Stimulated activated CD4-positive, alpha-beta T cell treated with anti-CD3 and anti-CD28 coated beads, Interleukin-2, amount 100 ng/mL, for 48 hours (primary cell): Measurements from ENCODE around the gene SUSD6.
A peak's percentile ranks its signal among the peaks of the same experiment; 100 is the strongest.
"Not testable (repeated sequence)": the region's sequence is repeated elsewhere in the genome, so short reads cannot be mapped to it uniquely, and the experiment has no call there.

ENCODE experiments used
- DNase-seq, 2 donors: peaks; one replicate each; pipeline ENCODE4 v3.0.0-alpha.2; 2020

Gene SUSD6

GRCh38 chr14:69625299-69626131, 14.1 kb downstream of the SUSD6 start:
- DNase-seq: peak; percentile 54 to 64

- DNase-seq: no peak
Observed at GRCh38 chr14:69626132-69626500, 14.7 kb downstream of the SUSD6 start.

- no peak for DNase-seq
Observed at GRCh38 chr14:69629225-69630127, 18.1 kb downstream of the SUSD6 start.

- no peak for DNase-seq
Observed at GRCh38 chr14:69630360-69630759, 19.0 kb downstream of the SUSD6 start.

- no peak for DNase-seq
Observed at GRCh38 chr14:69631509-69631908, 20.1 kb downstream of the SUSD6 start.

GRCh38 chr14:69632164-69632563, 20.8 kb downstream of the SUSD6 start:
- DNase-seq: no peak

DNA sequence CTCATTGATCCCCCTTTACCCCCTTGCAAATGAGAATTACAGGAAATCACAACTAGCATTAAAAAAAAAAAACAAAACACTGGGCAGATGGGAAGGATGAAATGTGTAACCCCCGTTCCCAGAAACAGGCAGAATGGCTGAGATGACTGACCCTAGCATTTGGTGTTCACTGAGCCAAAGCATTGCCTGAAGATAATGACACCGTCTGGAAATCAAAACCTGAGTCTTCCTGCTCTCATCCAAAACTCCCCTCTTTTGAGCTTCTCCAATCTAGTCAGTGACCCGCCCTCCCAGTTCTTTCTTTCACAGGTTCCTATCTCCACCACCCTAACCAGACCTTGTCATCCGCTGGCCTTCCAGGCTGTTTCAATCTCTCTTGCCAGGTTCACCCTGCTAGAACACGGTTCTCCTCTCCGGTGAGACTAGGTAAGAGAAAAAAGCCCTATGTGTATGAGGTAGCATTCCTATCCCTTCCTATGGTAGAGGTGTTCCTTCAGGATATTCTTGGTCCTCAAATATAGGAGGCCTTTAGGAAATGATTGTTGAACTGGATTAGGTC, 21.3 kb downstream of the SUSD6 start:
- no peak for DNase-seq

DNA sequence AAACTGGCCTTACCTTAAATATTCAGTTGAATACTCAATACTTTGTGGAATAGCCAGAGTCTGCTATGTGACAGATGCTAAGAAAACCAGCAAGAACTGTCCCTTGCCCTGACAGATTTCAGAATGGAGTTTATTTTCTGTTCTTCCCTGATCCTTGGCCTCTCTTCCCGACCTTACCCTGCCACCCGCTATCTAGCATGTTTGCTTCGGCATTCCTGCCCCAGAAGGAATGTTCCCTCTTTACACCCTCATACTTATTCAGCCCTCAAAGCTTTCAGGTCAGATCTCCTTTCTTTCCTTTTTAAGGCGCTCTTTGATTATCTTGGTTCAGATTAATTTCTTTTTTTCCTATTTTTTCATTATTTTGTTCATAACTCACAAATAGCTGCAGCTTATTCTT, 21.8 kb downstream of the SUSD6 start:
- no peak for DNase-seq

- DNase-seq: peak in 1 of 2 donors; percentile 32
Observed at GRCh38 chr14:69635981-69636639, 24.7 kb downstream of the SUSD6 start.

DNA sequence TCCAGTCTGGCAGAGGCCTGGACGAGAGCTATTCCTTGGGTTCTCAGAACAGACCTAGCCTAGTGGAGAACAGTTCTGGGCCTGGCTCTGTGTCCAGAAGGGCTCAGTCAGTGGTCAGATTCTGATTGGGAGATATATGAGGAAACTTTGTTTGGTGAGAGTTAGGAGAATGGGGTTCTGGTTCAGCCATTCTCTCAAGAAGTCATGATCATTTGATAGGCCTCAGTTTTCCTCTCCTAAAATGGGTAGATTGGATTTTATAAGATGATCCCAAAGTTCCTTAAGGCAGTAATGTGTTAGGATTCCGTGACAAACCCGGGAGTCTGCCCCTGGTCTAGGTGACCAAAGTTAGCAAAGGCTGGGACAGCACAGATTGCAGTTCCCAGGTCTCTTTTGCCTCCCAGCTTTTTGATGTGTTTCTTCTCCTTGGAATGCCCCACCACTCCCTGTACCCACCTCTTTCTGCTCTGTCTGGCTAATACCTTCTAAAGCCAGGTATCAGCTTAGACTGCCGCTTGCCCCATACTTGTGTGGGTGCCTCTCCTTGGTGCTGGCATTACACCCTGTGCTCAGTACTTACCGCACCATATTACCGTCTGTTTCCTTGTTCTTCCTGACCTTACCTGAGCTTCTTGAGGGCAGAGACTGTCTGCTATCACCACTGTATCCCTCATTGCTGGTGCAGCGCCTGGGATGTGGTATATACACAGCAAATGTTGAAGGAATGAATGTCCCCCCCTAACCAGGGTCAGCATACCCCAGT, 25.5 kb downstream of the SUSD6 start:
- DNase-seq: no peak

DNA sequence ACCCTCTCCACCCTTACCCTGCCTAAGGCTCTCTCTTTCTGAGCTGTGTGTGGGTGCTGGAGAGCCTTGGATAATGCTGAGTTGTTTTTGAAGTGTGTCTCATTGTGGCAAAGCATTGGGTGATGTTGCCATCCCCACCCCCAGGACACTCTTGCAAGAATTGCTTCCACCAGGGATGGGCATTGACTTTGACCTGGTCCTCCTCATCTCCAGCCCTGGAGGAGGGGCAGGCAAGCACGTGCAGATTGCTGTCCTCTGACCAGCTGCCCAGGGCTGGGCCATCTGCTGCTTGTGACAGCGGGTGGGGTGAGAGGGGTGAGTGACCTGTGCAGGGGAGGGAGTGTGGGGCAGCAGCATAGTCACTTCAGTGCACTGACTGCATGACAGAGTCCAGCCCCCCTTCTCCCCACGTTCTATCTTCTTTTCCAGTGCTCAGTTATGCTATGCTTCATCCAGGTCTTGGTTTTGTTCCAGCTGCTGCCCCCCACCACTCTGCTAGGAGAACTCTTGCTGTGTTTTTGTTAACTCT, 26.2 kb downstream of the SUSD6 start:
- DNase-seq: no peak

GRCh38 chr14:69640931-69641330, 29.5 kb downstream of the SUSD6 start:
- DNase-seq: no peak

DNA sequence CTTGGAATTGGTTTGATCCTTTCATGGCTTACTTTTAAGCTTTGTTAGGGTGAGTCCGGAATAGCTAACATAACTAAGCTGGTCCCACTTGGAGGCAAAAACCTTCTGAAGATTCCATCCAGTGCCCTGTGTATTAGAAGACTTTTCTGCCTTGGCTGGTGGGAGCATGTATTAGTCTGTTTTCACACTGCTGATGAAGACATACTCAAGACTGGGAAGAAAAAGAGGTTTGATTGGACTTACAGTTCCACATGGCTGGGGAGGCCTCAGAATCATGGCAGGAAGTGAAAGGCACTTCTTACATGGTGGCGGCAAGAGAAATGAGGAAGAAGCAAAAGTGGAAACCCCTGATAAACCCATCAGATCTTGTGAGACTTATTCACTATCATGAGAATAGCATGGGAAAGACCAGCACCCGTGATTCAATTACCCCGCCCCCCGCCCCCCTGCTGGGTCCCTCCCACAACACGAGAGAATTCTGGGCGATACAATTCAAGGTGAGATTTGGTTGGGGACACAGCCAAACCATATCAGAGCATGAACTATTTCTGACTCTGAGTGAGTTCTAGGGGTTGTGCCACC, 30.9 kb downstream of the SUSD6 start:
- not testable (repeated sequence) for DNase-seq

- peak; percentile 42 to 63 for DNase-seq
Observed at GRCh38 chr14:69643430-69644200, 32.2 kb downstream of the SUSD6 start.

DNA sequence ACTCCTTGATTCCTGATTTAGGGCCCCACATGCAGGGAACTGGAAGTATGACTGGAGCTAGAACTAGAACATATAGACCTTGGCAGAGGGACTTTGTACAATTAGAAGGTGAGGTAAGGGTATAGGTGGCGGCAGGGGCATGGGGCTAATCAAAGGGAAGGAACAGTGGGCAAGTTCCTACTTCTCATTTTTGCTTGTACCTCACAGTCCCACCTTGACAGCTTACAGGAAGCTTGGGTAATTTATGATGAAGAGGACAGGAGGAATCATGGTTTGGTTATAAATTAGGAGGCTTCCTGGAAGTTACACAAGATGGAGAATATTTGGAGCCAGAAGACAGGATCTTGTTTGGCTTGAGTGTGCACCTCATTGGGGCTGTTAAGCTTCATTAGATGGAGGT, 33.4 kb downstream of the SUSD6 start:
- DNase-seq: no peak

DNA sequence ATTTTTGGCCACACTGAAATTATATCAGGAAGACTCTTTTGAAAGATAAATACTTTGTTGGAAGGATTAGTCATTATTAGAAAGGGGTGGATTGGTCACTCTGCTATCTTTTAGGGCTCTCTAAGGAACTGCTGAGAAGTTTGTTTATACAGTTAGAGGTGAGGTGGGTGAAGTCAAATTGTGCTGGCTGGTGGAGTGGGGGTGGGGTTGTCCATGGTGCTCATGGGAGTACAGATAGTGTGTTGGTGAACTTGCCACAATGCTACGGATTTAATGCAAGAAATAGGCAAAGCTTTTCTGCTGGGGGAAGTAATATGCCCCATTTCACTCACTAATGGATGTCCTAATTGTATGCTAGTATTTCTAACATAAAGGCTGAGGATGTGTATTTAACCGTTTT, 35.8 kb downstream of the SUSD6 start:
- DNase-seq: no peak

GRCh38 chr14:69647642-69648041, 36.2 kb downstream of the SUSD6 start:
- not testable (repeated sequence) for DNase-seq

DNA sequence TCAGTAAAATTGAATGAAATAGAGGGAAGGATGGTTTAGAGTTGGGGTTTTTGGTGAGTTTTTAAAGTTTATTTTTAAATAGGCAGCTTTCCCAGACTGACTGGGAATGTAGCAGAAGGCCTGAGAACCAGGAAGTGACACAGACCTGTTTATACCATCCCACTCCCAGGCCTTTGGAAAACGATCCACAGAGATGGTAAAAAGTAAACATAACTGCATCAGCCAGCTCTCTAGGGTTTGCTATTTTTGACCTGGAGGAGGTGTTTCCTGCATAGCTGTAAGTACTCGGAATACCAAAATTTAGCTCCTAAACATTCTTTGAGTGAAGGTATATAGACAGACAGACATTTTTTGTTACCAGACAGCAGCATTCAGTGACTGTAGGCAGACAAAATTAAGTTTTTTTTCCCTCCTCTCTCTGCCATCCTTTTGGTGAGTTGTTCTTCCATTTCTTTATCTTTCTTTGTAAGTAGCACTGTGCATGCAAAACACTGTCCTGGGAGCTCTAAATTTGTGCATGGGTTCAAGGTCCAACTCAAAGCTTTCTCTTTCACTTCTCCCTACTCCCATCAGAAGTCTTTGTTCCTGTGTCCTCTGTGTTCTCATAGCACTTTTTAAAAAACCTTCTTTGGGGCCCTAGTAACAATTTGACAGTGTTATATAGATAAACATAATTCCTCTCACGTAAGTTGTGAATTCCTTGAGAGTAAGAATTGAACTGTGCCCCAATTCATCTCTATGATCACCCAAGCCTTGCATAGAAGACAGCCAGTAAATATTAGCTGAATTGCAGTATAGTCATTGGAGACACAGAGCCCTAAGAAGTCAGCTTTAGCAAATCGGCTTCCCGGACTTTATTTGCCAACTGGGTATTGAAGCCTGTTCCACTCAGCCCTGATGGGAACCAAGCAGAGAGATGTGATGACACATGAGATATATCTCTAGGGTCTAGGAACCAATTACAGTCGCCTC, 37.4 kb downstream of the SUSD6 start:
- no peak for DNase-seq

DNA sequence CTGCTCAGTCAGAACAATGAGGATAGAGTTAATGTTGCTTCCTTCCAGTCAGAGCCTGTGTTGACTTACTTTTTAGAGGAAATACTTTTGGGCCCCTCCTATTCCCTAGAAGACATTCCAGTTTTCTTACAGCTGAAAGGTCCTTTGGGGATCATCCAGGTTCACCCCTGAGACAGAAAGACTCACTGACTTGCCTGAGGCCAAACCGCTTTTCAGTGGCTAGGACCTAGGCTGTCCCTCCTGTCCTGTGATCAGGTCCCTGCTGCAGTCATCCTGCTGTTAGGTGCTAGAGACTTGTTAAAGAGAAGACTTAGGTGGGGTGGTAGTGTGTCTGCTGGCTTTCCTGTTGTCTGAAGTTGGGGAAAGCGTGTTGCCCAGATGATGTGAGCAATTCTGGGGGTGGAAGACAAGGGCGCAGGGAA, 39.6 kb downstream of the SUSD6 start:
- no peak for DNase-seq

DNA sequence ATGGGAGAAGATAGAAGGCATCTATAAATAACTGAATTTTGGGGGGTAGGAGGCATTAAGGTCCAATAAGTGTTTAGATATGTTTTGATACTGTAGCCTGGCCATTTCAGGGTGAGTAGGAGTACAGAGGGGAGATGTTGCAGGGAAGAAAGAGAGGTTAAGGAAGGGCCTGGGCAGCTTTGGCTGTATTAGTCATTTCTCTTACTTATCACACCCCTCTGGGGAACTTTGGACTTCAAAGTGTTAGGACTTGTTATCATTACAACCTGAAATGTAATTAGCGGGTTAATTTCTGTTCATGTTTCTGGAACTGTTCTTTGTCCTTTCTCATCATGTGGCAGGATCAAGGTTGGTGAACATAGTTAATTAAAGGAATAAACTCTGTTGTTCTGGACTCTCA, 40.3 kb downstream of the SUSD6 start:
- no peak for DNase-seq
